ENCODE results near the gene IL17RD. TPM values are rescaled to one million over a fixed set of nuclear protein-coding genes. Genes with fewer than 3 reads are reported as not detected.

IL17RD gene
- total RNA-seq, 1 donor from 2014 or later, result 14.8 TPM

DNA sequence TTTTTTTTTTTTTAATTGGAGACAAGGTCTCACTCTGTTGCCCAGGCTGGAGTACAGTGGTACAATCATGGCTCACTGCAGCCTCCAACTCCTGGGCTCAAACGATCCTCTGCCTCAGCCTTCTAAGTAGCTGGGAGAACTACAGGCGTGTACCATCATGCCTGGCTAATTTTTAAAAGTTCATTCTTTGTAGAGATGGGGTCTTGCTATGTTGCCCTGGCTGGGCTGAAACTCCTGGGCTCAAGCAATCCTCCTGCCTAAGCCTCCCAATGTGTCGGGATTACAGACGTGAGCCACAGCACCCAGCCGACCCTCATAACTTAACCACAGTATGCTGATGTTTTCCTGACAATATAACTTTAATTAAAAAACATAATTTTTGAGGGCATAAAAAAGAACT, 24.3 kb downstream of the IL17RD start:
- no peak for ATAC-seq
- intact Hi-C loops (cut with DNase I), result no loop called here
- DNase-seq (ENCODE audit: low spot score), result no peak

DNA sequence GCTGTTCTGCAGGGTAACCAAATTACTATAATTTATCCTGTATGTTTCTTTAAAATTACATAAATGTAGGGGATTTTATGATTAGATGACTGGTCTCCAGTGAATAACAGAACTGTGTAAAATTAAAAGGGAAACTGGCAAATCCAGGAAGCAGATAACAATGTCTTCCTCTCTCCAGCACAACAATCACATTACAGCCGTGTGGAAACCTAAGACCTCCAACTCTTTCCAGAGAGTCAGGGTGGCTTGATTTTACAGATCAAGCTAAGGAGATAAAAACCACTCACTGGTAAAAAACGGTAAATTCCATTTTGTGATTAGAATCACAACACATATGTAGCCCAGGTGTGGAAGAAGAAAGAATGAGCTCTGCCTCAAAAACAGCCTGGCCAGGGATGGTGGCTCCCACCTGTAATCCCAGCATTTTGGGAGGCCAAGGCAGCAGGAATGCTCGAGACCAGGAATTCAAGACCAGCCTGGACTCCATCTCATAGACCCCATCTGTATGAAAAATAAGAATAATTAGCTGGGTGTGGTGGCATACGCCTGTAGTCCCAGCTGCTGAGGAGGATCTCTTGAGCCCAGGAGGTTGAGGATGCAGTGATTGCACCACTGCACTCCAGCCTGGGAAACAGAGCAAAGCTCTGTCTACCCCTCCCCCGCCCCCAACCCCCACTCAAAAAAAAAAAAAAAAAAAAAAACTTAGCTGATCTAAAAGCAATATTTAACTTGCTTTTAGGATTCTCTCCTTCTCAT, 29.0 kb downstream of the IL17RD start:
- intact Hi-C loops (cut with DNase I), result no loop called here
- no peak for ATAC-seq
- DNase-seq (ENCODE audit: low spot score), result no peak

DNA sequence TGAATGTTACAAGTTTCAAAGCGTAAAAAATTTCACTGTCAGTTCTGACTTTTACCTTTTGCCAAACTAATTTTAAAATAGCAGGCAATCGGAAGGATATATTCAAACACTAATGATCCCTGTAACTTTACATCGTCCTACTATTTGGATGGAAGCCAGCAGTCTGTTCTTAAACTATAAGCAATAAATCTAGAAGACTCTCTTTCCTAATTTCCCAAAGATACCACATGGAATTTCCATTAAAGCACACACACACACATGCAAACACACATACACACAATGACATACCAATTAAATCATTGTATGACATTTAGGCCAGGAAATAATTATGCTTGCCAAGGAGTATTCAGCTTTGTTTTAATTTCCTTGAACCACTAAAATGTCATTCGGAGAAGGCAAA, 32.0 kb downstream of the IL17RD start:
- no peak for DNase-seq (ENCODE audit: low spot score)
- intact Hi-C loops (cut with DNase I), result no loop called here
- no peak for ATAC-seq

DNA sequence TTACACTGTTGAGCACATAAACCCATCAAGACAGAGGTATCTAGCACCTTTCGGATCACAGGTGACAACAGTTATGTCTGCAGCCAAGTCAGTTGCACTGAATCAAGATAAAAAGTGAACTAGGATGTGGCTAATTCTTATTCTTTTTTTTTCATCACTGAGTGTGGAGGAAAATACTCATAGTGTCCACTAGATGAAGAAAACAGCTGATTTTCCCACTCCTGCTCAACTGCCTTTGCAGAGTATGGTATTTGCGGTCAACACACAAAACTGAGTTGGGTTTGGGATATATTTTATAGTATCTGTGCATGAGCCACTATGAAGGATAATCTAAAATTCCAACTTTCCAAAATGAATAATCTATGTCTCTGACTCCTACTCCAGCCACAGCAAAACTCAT, 32.5 kb downstream of the IL17RD start:
- intact Hi-C loops (cut with DNase I), result no loop called here
- ATAC-seq (no peak), DNase-seq (ENCODE audit: low spot score) (no peak)

DNA sequence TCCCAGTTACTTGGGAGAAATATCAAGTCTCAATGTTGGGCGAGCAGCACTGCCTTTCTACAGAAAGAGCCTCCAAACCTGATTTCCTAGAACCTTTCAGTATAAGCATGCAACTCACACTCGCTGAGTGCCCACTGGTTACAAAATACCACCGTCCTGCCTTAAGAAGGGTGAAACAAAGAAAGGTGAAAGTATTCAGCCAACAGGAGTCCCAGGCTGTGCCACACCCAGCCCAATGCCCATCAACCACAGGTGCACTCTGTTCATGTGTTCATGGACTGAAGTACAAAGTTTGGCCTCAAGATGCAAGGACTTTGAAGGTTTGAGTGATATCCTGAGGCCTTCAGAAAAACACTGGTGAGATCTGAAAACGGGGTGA, 34.0 kb downstream of the IL17RD start:
- ATAC-seq, result no peak
- intact Hi-C loops (cut with DNase I), result no loop called here
- DNase-seq (ENCODE audit: low spot score), result no peak

DNA sequence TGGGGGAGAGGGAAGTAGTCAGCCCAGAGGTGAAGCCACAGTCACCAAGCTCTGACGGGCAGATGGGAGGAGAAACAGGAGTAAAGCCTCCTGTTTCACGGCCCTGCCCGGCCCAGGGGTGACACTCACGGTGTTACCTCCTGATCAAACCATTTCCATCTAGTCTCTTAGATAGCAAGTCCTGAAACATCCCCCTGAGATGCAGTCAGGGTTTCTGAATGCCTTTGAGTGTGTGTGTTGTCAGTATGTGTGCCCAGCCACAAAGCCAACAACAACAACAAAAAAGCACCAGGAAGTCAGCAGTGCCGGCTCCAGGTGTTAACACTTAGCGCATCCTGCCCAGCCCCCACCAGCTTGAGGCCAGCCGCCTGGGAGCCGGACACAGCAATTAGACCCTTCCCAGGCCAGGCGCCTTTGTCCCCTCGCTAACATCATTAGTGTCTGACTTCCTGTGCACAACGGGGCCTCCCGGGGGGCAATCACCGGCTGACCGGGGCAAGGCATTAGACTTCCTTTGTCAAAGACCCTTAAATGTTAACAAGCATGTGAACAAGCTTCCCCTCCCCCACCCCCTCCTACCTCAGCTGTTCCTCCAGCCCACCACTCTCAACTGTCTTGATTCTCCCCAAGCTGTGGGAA, 34.5 kb downstream of the IL17RD start:
- peak; percentile 73 for DNase-seq (ENCODE audit: low spot score)
- peak; percentile 81 for ATAC-seq
- intact Hi-C loops (cut with DNase I), result no loop called here

DNA sequence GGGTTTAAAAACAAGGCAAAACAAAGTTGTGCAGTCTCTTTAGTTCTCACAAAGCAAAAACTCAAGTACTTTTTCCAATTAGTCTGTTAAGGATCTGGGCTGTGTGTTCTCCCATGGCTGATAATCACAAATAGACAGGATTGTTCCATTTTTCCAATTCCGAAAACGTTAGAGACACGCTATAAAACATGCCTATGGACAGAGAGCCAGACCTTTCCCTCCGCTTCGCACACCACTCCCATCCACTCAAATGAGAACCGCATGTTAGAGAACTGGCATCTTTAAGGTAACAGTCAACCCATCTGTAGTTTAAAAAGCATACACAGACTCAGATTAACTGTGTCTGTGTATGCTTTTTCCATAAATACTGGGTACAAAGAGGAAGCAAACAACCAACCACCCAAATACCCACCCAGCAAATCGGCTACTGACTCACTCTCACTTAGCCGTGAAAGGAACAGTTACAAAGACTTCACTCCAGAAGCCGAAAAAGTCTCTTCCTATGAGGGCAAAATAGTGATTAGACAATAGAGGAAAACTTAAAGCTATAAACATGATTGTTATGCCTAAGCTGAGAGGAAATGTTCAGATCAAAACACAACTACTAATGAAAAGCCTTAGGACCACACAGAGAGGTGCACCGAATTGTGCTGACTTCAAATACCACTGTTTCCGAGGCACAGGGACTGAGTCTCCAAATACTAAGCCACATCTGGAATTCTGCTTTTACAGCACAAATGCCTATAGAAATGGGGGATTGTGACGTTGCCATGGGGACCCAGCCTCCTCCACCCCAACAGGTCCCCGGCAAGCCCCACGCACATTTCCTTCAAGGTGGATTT, 36.1 kb downstream of the IL17RD start:
- intact Hi-C loops (cut with DNase I), result no loop called here
- DNase-seq (ENCODE audit: low spot score) (no peak), ATAC-seq (peak; percentile 20)

DNA sequence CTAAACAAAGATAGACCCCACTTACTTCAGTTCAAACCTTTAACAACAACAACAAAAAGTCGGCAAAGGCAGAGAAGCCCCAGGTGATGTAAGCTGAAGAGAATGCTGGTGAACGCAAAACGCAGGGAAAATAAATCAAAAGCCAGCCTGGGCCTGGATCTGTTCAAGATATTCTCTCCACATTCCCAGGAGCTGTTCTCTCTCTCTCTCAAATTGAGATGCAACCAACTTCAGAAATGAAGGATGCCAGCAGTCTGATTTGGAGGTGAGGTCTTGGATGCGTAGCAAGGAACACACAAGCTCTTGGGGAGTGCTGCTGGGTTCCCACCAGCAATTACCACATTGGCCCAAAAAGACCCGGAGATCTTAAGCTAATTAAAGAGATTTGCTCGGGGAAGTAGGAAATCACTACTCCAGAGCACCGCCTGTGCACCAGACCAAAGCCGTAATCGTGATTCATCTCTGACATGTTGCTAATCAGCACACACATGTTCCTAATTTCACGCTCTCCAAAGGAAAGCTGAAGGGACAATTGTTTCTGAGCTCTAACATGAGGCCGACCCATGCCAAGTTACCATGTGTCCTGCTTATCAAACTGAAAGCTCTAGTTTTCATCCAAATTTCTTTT, 37.1 kb downstream of the IL17RD start:
- intact Hi-C loops (cut with DNase I), result no loop called here
- peak; percentile 86 for ATAC-seq
- DNase-seq (ENCODE audit: low spot score), result no peak

DNA sequence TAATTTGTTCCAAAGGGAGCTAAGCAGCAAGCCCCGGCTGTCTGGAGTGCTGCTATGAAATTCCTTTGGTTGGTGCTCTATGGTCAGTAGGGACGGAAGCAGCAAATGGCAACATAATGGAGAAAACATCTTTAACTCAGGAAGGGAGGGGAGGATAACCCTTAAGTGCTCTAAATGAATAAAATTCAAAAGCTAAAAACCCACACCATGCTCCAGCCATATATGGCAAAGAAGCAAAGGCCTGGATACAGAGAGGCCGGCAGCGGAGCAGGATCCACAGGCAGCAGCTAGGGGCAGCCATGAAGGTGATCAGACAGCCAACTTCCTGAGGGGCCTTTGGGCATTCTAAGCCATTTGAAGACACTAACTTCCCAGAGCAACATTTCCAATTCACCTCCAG, 38.9 kb downstream of the IL17RD start:
- intact Hi-C loops (cut with DNase I), result no loop called here
- DNase-seq (ENCODE audit: low spot score), result no peak
- no peak for ATAC-seq

DNA sequence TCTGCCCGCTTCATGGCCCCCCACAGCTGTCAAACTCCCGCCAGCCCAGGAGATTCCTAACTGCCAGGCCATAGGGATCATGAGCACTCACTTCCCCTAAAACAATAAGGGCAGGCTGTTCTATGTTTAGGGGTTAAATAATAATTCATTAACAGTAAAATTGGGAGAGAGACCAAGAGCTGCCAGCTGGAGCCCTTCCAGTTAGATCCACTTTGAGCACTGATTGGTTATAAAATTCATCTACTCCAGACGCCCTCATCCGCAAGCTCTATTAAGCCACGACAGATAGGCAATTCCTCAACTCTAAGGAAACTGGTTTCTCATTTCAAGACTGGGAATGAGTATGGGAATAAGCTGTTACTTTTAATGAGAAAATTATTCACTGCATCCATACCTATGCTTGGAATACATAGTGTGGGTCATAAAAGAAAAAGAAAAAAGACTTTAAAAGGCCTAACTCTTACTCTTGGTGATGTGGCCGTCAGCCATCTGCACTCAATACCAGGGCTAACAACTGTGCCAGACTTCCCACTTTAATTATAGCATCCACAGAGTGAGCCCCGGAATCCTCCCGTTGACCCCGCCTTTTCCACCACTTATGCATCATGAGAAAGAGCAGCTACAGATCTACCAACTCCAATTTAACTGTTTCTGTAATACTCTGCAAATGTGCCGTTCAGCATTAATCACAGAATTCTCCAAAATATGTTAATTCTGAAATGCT, 44.5 kb downstream of the IL17RD start:
- ATAC-seq, result no peak
- intact Hi-C loops (cut with DNase I), result no loop called here
- DNase-seq (ENCODE audit: low spot score), result no peak

DNA sequence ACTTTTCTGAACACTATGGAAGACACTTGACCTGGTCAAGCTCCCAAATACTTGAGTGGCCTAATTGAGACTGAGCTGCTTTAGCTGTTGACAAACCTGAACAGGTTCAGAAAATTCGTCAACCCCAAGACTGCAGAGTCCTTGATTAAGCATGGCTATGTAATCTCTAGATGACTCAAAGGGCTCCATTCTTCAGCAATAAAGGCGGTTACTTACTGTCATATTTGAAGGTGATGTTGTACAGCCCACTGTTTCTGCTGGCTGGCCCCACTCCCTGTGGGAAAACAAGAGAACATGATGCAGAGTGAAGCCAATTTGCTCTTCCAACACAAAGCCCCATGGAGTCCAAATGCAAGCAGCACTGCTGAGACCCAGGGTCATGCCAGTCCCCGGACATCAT, 45.1 kb downstream of the IL17RD start:
- no peak for DNase-seq (ENCODE audit: low spot score)
- intact Hi-C loops (cut with DNase I), result no loop called here

DNA sequence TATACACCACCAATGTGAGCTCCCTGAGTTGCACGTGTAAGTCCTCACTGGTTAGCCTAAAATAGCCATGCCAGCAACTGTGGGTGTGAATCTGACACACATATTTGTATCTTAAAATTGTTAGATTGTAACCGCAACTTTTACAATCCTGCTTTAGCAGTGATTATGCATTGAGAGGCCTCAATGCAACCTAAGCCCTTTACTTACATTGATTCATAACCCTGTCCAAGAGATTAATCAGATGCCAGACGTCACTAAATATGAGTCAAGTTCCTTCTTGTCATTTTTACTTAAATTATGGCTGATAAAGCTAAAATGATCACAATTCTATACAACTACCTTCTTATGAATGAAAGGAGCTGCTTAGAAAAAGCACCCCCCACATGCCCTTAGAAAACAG, 46.9 kb downstream of the IL17RD start:
- intact Hi-C loops (cut with DNase I), result no loop called here
- ATAC-seq, result no peak

More for the DNA sequence above, 45.1 kb downstream of the IL17RD start:
- no peak for ATAC-seq

DNA sequence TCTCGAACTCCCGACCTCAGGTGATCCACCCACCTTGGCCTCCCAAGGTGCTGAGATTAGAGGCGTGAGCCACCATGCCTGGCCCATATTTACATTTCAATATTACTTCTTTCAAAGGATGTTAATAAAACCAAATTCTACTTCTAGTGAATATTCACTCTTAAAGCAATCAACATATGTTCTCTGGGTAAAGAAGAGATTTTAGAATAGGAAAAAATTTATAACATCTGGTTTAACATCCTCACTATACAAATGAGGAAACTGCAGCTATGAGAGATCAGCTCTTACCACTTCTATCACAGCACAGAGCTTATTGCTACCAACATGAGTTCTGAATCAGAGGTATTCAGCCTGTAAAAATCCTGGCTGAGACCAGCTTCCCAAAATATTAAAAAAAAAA, 48.7 kb downstream of the IL17RD start:
- ATAC-seq (no peak), DNase-seq (ENCODE audit: low spot score) (no peak)
- intact Hi-C loops (cut with DNase I), result no loop called here

More for the DNA sequence above, 46.9 kb downstream of the IL17RD start:
- DNase-seq (ENCODE audit: low spot score), result no peak

DNA sequence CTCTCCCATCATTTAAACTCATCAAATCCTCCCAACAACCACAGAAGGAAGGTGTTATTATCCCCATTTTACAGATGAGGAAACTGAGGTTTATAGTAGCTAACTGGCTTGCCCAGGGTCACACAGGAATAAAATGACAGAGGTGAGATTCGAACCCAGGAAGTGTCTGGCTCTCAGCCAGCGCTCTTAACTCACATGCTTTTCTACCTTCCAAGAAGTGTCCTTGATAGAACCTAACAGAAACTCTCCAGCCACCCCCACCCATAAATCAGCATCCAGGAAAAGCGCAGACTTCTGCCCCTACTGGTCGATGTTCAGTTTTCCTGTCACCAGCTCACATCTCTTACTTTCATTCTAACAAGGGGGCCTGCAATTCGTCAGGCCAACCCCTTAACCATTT, 52.9 kb downstream of the IL17RD start:
- DNase-seq (ENCODE audit: low spot score) (no peak), ATAC-seq (no peak)
- intact Hi-C loops (cut with DNase I), result no loop called here

DNA sequence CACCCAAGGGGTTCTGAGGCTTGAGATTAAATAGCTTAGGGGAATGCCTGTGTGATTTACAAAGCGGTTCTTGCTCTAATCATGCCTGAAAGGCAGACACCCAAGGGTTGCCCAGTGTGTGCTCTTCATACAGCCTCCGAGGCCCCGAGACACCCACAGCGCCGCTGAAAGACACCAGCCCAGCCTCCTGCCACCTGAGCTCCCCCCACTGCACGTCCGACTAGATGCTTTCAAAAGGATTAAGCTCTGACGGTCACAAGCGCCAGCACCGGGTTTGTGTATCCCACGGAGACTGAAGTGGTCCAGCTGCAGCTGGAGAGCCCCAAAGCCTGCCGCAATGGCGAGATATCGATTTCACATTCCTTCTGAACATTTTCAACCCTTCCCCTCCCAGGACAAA, 54.4 kb downstream of the IL17RD start:
- intact Hi-C loops (cut with DNase I), result no loop called here
- ATAC-seq (peak; percentile 36), DNase-seq (ENCODE audit: low spot score) (no peak)

DNA sequence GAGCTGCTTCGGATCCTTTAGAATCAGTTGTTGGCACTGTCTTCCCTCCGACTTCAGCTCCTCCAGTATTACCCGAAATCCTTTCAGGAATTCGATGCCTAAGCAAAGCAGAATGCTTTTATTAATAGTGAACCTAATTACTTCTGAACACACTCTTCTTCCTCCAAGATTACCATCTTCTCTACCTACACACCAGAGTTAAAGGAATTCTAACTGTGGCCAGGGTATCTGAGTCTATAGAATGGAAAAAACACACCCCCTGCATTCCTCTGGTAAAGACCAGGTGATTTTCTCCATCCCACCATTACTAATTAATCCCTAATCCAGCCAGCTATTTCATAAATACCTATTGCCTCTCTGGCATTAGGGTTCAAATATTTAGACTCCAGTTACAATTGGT, 54.9 kb downstream of the IL17RD start:
- intact Hi-C loops (cut with DNase I), result no loop called here
- DNase-seq (ENCODE audit: low spot score) (no peak), ATAC-seq (no peak)

DNA sequence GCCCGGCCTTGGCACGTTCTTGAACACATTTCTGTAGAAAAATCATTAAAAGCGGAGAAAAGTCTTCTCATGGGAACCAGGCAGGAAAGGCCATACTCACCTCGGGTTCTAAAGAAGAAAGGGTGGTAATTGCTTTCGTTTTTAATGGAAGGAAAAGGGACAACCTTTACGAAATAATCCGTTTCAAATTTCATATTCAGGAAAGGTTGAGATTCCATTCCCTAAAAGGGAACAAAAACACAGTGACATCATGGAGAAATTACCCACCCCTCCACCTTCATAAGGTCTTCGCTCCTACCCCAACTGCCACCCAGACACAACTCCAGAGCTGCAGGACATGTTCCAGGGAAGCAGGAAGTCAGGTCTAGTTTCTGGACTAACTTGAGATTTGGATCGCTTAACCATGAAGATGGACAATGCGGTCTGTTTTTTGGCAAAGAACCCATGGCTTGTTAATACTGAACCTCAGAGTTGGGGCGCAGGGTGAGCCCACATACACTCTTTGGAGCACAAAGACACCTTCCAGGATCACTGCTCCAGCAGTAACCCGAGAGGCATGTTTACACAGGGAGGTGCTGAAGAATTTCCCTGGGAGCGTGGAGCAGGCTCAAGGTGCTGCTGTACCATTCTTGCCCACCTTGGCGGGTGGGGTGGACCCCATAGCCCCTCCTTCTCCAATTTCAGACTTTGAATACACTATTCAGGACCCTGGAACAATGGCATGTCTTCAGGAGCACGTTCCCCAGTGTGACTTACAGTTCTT, 55.5 kb downstream of the IL17RD start:
- ATAC-seq (no peak), DNase-seq (ENCODE audit: low spot score) (no peak)
- intact Hi-C loops (cut with DNase I), result no loop called here

DNA sequence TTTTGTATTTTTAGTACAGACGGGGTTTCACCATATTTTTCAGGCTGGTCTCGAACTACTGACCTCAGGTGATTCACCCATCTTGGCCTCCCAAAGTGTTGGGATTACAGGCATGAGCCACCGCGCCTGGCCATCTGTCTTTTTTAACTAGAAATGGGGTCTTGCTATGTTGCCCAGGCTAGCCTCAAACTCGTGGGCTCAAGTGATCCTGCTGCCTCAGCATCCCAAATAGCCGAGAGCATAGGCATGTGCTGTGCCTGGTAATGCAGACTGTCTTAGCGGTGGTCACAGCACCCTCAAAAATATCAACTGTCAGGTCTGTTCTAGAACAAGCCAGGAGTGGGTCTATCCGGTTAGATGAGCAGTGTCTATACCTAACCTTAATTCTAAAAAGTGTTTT, 56.5 kb downstream of the IL17RD start:
- ATAC-seq, result no peak
- DNase-seq (ENCODE audit: low spot score), result no peak
- intact Hi-C loops (cut with DNase I), result no loop called here
